H1 (cell line): ENCODE results near the gene COMMD7. TPM values are rescaled to one million over a fixed set of nuclear protein-coding genes. Genes with fewer than 3 reads are reported as not detected.

ENCODE experiments used
- GABPA ChIP-seq: IDR thresholded peaks from 2 replicates; pipeline ENCODE4 v1.6.1; 2011; ENCODE audit warnings: mild to moderate bottlenecking, low read length, moderate library complexity, borderline replicate concordance; ENCODE audit not compliant: insufficient read depth
- HDAC6 ChIP-seq: IDR thresholded peaks from one replicate; pipeline ENCODE4 v1.7.1; 2012; ENCODE audit warnings: low read depth, mild to moderate bottlenecking, inconsistent platforms, low read length, moderate library complexity
- MAFK ChIP-seq: IDR thresholded peaks from 2 replicates; pipeline ENCODE4 v1.6.1; 2012; ENCODE audit warnings: low read depth, mild to moderate bottlenecking, improper control_type of control experiment, low read length
- RAD21 ChIP-seq, 2 experiments: IDR thresholded peaks in 1 of 2; conservative IDR thresholded peaks in 1 of 2; 2 replicates each; pipeline ENCODE4 v1.6.1; 2011; ENCODE audit warnings: low read depth in 2 of 2, low read length in 2 of 2, improper control_type of control experiment in 1 of 2, inconsistent platforms in 1 of 2, mild to moderate bottlenecking in 1 of 2, moderate library complexity in 1 of 2
- RNF2 ChIP-seq: fragments of 200-900, 300-1000 bp; sonication (generic); IDR thresholded peaks from 2 replicates; pipeline ENCODE4 v1.7.1; 2016; ENCODE audit warnings: borderline replicate concordance, low read depth, mild to moderate bottlenecking, antibody characterized with exemption, low read length; ENCODE audit not compliant: poor library complexity, severe bottlenecking; ENCODE audit errors: missing control alignments
- SIN3A ChIP-seq, 2 experiments: IDR thresholded peaks in 1 of 2; conservative IDR thresholded peaks in 1 of 2; 2 replicates each; pipeline ENCODE4 v1.6.1; 2011 to 2012; ENCODE audit warnings: low read length in 2 of 2, improper control_type of control experiment in 1 of 2, low read depth in 1 of 2, mild to moderate bottlenecking in 1 of 2
- SIRT6 ChIP-seq: IDR thresholded peaks from one replicate; pipeline ENCODE4 v1.7.1; 2012; ENCODE audit warnings: low read length, inconsistent platforms
- SP4 ChIP-seq: IDR thresholded peaks from 2 replicates; pipeline ENCODE4 v1.6.1; 2012; ENCODE audit warnings: low read length, inconsistent platforms
- TCF12 ChIP-seq: IDR thresholded peaks from 2 replicates; pipeline ENCODE4 v1.6.1; 2011; ENCODE audit warnings: low read depth, mild to moderate bottlenecking, low read length
- polyA plus RNA-seq, 7 experiments: library from polyadenylated mRNA; depleted of rRNA in 3 of 7; stranded (reverse) in 5 of 7; unstranded in 2 of 7; fragments of >200 nt in 5 of 7; fragments of 200-250 nt in 2 of 7; gene quantifications; 1 replicate in 5 of 7; 2 replicates in 1 of 7; 4 replicates in 1 of 7; pipeline versions ENCODE4 v1.2.1 to v1.2.3, GENCODE V29; 2011 to 2013; ENCODE audit warnings: missing spikeins in 2 of 7, mixed read lengths in 2 of 7
- total RNA-seq: library from RNA; stranded (reverse); fragmentation: NEBNext Ultra II Directional; extraction: Animal tissue kit (Norgen Biotek cat#: 25700); gene quantifications from 2 replicates; pipeline ENCODE4 v1.2.1, GENCODE V29; 2021

COMMD7 gene
- total and polyA plus RNA-seq, 2 of the 8 experiments (the other 6 are each of a cell fraction or from before 2014, with no cell fraction given), result 39.4 to 48.9 TPM

- no peak for TF ChIP-seq RAD21 (IDR thresholded peaks at IDR 0.05 in 1 of 2, conservative IDR thresholded peaks at IDR 0.05 in 1 of 2; ENCODE audit: low read depth in 2 of 2, low read length in 2 of 2)
- TF ChIP-seq TCF12, result no peak
- no peak for TF ChIP-seq RNF2
- no peak for TF ChIP-seq GABPA
- no peak for TF ChIP-seq MAFK
- TF ChIP-seq HDAC6, result no peak
- TF ChIP-seq SIN3A (conservative IDR thresholded peaks at IDR 0.05 in 1 of 2, IDR thresholded peaks at IDR 0.05 in 1 of 2; ENCODE audit: low read depth in 1 of 2, low read length in 2 of 2), result no peak
- no peak for TF ChIP-seq SP4
- TF ChIP-seq SIRT6, result no peak
- TF ChIP-seq, all 59 proteins: peak for 0
Measured at GRCh38 chr20:32780278-32780677, 37.0 kb upstream of the COMMD7 start (continued).
